Heart right ventricle (tissue), 16 donors: ENCODE data around the gene PKNOX2. TPM values are rescaled to one million over a fixed set of nuclear protein-coding genes. Genes with fewer than 3 reads are reported as not detected.

Experiments
- ATAC-seq, 8 donors: fragments of 200-7000 bp; cut with Tn5 transposase; one replicate each; pipeline ENCODE4 v1.9.1; 2020; ENCODE audit warnings: mild to moderate bottlenecking in 8 of 8, moderate library complexity in 8 of 8, moderate number of reproducible peaks in 1 of 8
- DNase-seq, 2 donors: peaks; one replicate each; pipeline ENCODE4 v3.0.0-alpha.2; 2020
- H3K27ac ChIP-seq, 10 donors: fragments of 200-600 bp; sonication (generic) in 2 of 10; one replicate each; pipeline versions ENCODE4 v1.5.0 to v1.8.0; 2020 to 2022; ENCODE audit warnings: mild to moderate bottlenecking in 3 of 10
- H3K27me3 ChIP-seq, 7 donors: fragments of 200-600 bp; one replicate each; pipeline ENCODE4 v1.8.0; 2021 to 2022; ENCODE audit warnings: mild to moderate bottlenecking in 2 of 7
- H3K36me3 ChIP-seq, 9 donors: fragments of 200-600 bp; sonication (generic) in 1 of 9; one replicate each; pipeline versions ENCODE4 v1.5.0 to v1.8.0; 2020 to 2022; ENCODE audit warnings: mild to moderate bottlenecking in 2 of 9
- H3K4me1 ChIP-seq, 9 donors: fragments of 200-600 bp; sonication (generic) in 1 of 9; one replicate each; pipeline versions ENCODE4 v1.5.0 to v1.8.0; 2020 to 2022; ENCODE audit warnings: mild to moderate bottlenecking in 4 of 9
- H3K4me3 ChIP-seq, 10 donors: fragments of 200-600 bp; sonication (generic) in 2 of 10; one replicate each; pipeline versions ENCODE4 v1.5.0 to v1.8.0; 2020 to 2022; ENCODE audit warnings: mild to moderate bottlenecking in 7 of 10, moderate library complexity in 2 of 10
- H3K9me3 ChIP-seq, 11 donors: fragments of 200-600 bp in 10 of 11; sonication (generic) in 2 of 11; one replicate each; pipeline versions ENCODE4 v1.5.0 to v1.8.0; 2013 to 2022; ENCODE audit warnings: mild to moderate bottlenecking in 2 of 11, control low read depth in 1 of 11, moderate library complexity in 1 of 11
- CTCF ChIP-seq, 9 donors: fragments of 200-600 bp; sonication (generic) in 2 of 9; IDR thresholded peaks; one replicate each; pipeline versions ENCODE4 v1.5.0 to v1.8.0; 2021 to 2022; ENCODE audit warnings: antibody characterized with exemption in 9 of 9, mild to moderate bottlenecking in 5 of 9, moderate library complexity in 1 of 9
- WGBS, 2 donors: extraction: QIAGEN DNeasy Blood & Tissue Kit; methylation state at CpG; one replicate each; pipeline ENCODE4 v1.1.7; 2013; ENCODE audit warnings: inconsistent platforms in 1 of 2; 5-methylcytosine and 5-hydroxymethylcytosine counted together
- intact Hi-C, 10 donors: fragments of 100-400 bp; cut with DNase I; formaldehyde crosslinking; loops; one replicate each; pipeline versions ENCODE4 v1.11.1 to v1.14.2; 2022
- polyA plus RNA-seq, 2 donors: library from polyadenylated mRNA; stranded (reverse); fragments of 200-250 nt; gene quantifications; one replicate each; pipeline ENCODE4 v1.2.3, GENCODE V29; 2013
- total RNA-seq, 10 donors: library from RNA; stranded (reverse); fragmentation: NEBNext Ultra II Directional in 3 of 10; extraction: Animal tissue kit (Norgen Biotek cat#: 25700) in 3 of 10; gene quantifications; one replicate each; pipeline versions ENCODE4 v1.2.1 to v1.2.4, GENCODE V29; 2021 to 2023
- donor health status: Arrhythmogenic right ventricular cardiomyopathy.
- donor health status: ischemic (EF 13 %, LVEDD 7.1; RV severe dilation, severe dysfunction).
- donor health status: healthy with polysubstance abuse.
- donor health status: DM: no; HTN: yes; CAD: no.
- donor health status: DM: no; HTN: no; CAD: no.
- donor health status: ischemic (EF 25% LVEDD 6.9; RV normal size, moderate dysfunction).
- donor health status: ischemic (EF 25% LVEDD 5.7; RV mildly dilated, moderate dysfunction).
- donor health status: healthy.
- donor health status: DM: yes; HTN: yes; CAD: no.
- donor health status: Ischemic cardiomyopathy.
- donor health status: ischemic (EF 35%, LVEDD 5.7; RV mildly dilated, moderate dysfunction).
- donor health status: nonischemic (EF 11% LVEDD 7.7; RV severe dilation, severe dysfunction).
- donor health status: DM: yes; HTN: yes; CAD: no.
- donor health status: PGD.
- donor health status: ischemic (EF 29% LVEDD 5.4; RV normal size, mild dysfunction).
- donor health status: nonischemic (EF 23%, LVEDD 6.1; RV moderate dilation, normal function).

The PKNOX2 gene
- total and polyA plus RNA-seq, 12 donors = 2.5 to 5.8 (median 4.5) TPM

GRCh38 chr11:125262194-125262829, 97.8 kb downstream of the PKNOX2 start:
- Histone ChIP-seq H3K4me1 (peaks cover 6 to 40% (median 20%) of the 10 kb centered on the region in 9 donors), H3K36me3 (no peaks in the 10 kb centered on the region), H3K27me3 (peaks cover 5 to 37% (median 30%) of the 10 kb centered on the region in 7 donors), H3K9me3 (no peaks in the 10 kb centered on the region), H3K27ac (peak overlapping the region in 8 of 10 donors; percentile 21 to 70 (median 54)), H3K4me3 (peak overlapping the region in 4 of 10 donors; percentile 5 to 23 (median 8))
- TF ChIP-seq CTCF (IDR thresholded peaks at IDR 0.05) = no peak
- DNase-seq = no peak
- intact Hi-C loops = loop anchor here in 2 of 10 donors (10.0 kb wide), 3 partner anchors 82 to 98 kb away; partner anchors contain the start of gene PKNOX2 (in 1 of the 2)
- 34 to 48% methylated on average over 20 of the region's 20 CpGs for WGBS, 2 donors
- ATAC-seq = peak in 2 of 8 donors; percentile 11 to 15

- Histone ChIP-seq H3K9me3 (no peaks in the 10 kb centered on the region), H3K27ac (peak overlapping the region in 8 of 10 donors; percentile 21 to 70 (median 54)), H3K4me1 (peaks cover 6 to 40% (median 20%) of the 10 kb centered on the region in 9 donors), H3K27me3 (peaks cover 5 to 37% (median 30%) of the 10 kb centered on the region in 7 donors), H3K4me3 (peak overlapping the region in 3 of 10 donors; percentile 5 to 23 (median 10)), H3K36me3 (no peaks in the 10 kb centered on the region)
- ATAC-seq (peak; percentile 31 to 68 (median 52)), DNase-seq (no peak)
- no peak for TF ChIP-seq CTCF (IDR thresholded peaks at IDR 0.05)
- 13 to 18% methylated on average over 10 of the region's 10 CpGs for WGBS, 2 donors
- intact Hi-C loops = loop anchor here in 2 of 10 donors (10.0 kb wide), 3 partner anchors 82 to 98 kb away; partner anchors contain the start of gene PKNOX2 (in 1 of the 2)
Observed at GRCh38 chr11:125262830-125263218, 98.3 kb downstream of the PKNOX2 start.

- intact Hi-C loops = loop anchor here in 2 of 10 donors (10.0 kb wide), 3 partner anchors 81 to 99 kb away; partner anchors contain the start of gene PKNOX2 (in 1 of the 2)
- Histone ChIP-seq H3K27ac (peak overlapping the region in 8 of 10 donors; percentile 48 to 70 (median 57)), H3K27me3 (peaks cover 5 to 37% (median 30%) of the 10 kb centered on the region in 7 donors), H3K4me3 (peak overlapping the region in 3 of 10 donors; percentile 5 to 23 (median 10)), H3K4me1 (peaks cover 6 to 39% (median 20%) of the 10 kb centered on the region in 9 donors), H3K9me3 (no peaks in the 10 kb centered on the region), H3K36me3 (no peaks in the 10 kb centered on the region)
- ATAC-seq (peak; percentile 85 to 92 (median 90)), DNase-seq (peak; percentile 82 to 85)
- no peak for TF ChIP-seq CTCF (IDR thresholded peaks at IDR 0.05)
- 6 to 8% methylated on average over 29 of the region's 29 CpGs for WGBS, 2 donors
Observed at GRCh38 chr11:125263268-125263790, 98.8 kb downstream of the PKNOX2 start.
